ENCODE measurements around the gene PRUNE2.
"Not testable (repeated sequence)": the region's sequence is repeated elsewhere in the genome, so short reads cannot be mapped to it uniquely, and the experiment has no call there.

PRUNE2 gene

GRCh38 chr9:76873056-76873792 lies 32.7 kb downstream of the PRUNE2 start:
- DNase-seq (ENCODE audit: low read depth in 2 of 2), result no peak

GRCh38 chr9:76868897-76869296 lies 37.0 kb downstream of the PRUNE2 start:
- no peak for DNase-seq (ENCODE audit: low read depth in 2 of 2)

GRCh38 chr9:76866689-76867088 lies 39.2 kb downstream of the PRUNE2 start:
- no peak for DNase-seq (ENCODE audit: low read depth in 2 of 2)

- DNase-seq (ENCODE audit: low read depth in 2 of 2), result no peak
Measured at GRCh38 chr9:76863832-76864231, 42.1 kb downstream of the PRUNE2 start.

- DNase-seq (ENCODE audit: low read depth in 2 of 2), result no peak
Measured at GRCh38 chr9:76859860-76860259, 46.1 kb downstream of the PRUNE2 start.

GRCh38 chr9:76858248-76858647 lies 47.7 kb downstream of the PRUNE2 start:
- DNase-seq (ENCODE audit: low read depth in 2 of 2), result not testable (repeated sequence)

- DNase-seq (ENCODE audit: low read depth in 2 of 2), result no peak
Measured at GRCh38 chr9:76856016-76856415, 49.9 kb downstream of the PRUNE2 start.

GRCh38 chr9:76855015-76855414 lies 50.9 kb downstream of the PRUNE2 start:
- DNase-seq (ENCODE audit: low read depth in 2 of 2), result no peak

GRCh38 chr9:76852026-76852425 lies 53.9 kb downstream of the PRUNE2 start:
- no peak for DNase-seq (ENCODE audit: low read depth in 2 of 2)

- DNase-seq (ENCODE audit: low read depth in 2 of 2), result no peak
Measured at GRCh38 chr9:76846297-76846696, 59.6 kb downstream of the PRUNE2 start.

- DNase-seq (ENCODE audit: low read depth in 2 of 2), result no peak
Measured at GRCh38 chr9:76845254-76845653, 60.7 kb downstream of the PRUNE2 start.

- no peak for DNase-seq (ENCODE audit: low read depth in 2 of 2)
Measured at GRCh38 chr9:76835571-76836283, 70.2 kb downstream of the PRUNE2 start.

GRCh38 chr9:76828447-76828846 lies 77.5 kb downstream of the PRUNE2 start:
- DNase-seq (ENCODE audit: low read depth in 2 of 2), result no peak

GRCh38 chr9:76827296-76828080 lies 78.4 kb downstream of the PRUNE2 start:
- no peak for DNase-seq (ENCODE audit: low read depth in 2 of 2)

GRCh38 chr9:76820431-76820830 lies 85.5 kb downstream of the PRUNE2 start:
- no peak for DNase-seq (ENCODE audit: low read depth in 2 of 2)

- no peak for DNase-seq (ENCODE audit: low read depth in 2 of 2)
Measured at GRCh38 chr9:76818271-76818670, 87.6 kb downstream of the PRUNE2 start.

GRCh38 chr9:76817489-76817888 lies 88.4 kb downstream of the PRUNE2 start:
- no peak for DNase-seq (ENCODE audit: low read depth in 2 of 2)

- DNase-seq (ENCODE audit: low read depth in 2 of 2), result no peak
Measured at GRCh38 chr9:76812591-76812990, 93.3 kb downstream of the PRUNE2 start.

- peak in 1 of 2 donors; percentile 10 for DNase-seq (ENCODE audit: low read depth in 2 of 2)
Measured at GRCh38 chr9:76810377-76810957, 95.4 kb downstream of the PRUNE2 start.

GRCh38 chr9:76808636-76809035 lies 97.3 kb downstream of the PRUNE2 start:
- DNase-seq (ENCODE audit: low read depth in 2 of 2), result no peak

GRCh38 chr9:76803762-76804161 lies 102.2 kb downstream of the PRUNE2 start:
- DNase-seq (ENCODE audit: low read depth in 2 of 2), result no peak

- DNase-seq (ENCODE audit: low read depth in 2 of 2), result no peak
Measured at GRCh38 chr9:76803083-76803482, 102.8 kb downstream of the PRUNE2 start.
